ENCODE results near the gene NEDD4L.

The NEDD4L gene

DNA sequence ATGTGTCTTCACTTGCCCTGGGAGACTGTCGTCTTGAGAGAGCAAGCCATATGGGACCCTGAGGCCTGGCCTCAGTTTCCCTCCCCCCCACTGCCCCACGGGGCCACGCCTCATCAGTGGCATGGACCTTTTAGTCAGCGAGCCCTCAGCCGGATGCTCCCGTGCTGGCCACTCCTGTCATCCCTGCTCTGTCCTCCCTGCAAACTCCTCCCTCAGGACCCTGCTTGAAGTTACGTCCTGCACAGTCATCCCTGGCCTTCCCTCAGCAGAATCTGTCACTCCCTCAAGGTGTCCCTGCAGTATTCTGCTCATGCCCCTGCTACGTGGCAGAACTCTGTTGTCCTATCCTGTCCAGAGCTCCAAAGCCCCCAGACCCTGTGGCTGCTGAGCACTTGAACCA is 265.1 kb downstream of the NEDD4L start:
- in situ Hi-C loops (cut with MboI; ENCODE audit: low sequenced_read_pairs), result no loop called here

DNA sequence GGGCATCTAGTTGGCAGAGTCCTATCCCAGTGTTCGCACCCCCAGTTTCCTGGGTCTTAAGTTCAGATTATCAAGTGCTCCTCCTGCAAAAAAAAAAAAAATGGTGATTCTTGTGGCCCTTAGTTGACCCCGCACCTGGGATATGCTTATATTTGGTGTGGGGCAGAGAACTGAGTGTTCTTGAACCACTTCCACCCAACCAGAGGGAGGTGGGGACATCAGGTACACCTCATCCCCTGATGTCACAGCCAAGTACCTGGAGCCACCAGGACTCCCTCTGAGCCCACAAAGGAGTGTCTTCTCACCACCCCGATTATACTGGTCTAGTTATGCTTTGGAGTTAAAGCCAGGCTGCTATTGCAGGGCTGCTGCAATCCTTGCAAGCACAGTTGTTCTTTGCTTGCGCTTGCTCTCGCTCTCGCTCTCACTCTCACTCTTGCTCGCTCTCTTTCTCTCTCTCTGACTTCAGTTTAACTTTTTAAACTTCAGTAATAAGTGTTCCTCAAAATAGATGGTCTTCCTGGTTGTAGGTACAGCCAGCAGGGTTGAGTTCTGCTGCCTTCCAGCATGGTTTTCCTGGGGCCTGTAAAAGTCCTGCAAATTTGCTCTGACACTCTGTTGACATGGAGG is 265.7 kb downstream of the NEDD4L start:
- in situ Hi-C loops (cut with MboI; ENCODE audit: low sequenced_read_pairs), result no loop called here

DNA sequence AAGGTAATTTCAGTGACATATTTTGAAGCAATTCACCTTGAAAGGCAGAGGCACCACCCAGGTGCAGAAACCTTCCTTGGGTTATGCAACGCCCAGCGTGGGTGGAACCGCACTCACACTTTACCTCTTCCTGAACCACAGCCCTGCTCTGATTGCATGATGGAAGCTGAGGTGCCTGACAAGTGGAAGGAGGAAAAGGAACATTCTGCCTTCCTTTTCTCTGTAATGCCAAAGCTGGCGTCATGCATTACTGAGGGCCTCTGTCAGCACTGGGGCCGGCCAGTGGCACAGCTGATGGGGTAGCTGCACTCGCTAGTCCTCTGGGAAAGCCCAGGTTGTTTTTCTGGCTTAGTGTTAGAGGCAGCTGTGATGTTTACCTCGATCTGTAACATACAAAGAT is 266.5 kb downstream of the NEDD4L start:
- in situ Hi-C loops (cut with MboI; ENCODE audit: low sequenced_read_pairs), result no loop called here

DNA sequence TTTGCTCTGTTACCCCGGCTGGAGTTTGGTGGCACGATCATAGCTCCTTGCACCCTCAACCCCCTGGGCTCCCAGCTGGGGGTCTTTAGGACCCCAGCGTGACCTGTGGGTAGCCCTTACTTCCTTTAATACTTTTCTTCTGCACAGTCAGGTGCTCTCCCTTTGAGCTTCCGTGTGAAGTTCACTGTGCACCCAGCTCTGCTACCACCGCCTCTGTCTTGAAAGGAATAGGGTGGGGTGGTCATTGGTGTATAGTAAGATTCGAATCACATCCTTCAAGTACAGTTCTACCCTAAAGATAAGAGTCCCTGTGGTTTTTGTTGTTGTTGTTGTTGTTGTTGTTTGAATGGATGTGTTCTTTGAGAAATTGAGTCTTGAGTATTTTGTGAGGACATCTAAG is 267.4 kb downstream of the NEDD4L start:
- in situ Hi-C loops (cut with MboI; ENCODE audit: low sequenced_read_pairs), result no loop called here

DNA sequence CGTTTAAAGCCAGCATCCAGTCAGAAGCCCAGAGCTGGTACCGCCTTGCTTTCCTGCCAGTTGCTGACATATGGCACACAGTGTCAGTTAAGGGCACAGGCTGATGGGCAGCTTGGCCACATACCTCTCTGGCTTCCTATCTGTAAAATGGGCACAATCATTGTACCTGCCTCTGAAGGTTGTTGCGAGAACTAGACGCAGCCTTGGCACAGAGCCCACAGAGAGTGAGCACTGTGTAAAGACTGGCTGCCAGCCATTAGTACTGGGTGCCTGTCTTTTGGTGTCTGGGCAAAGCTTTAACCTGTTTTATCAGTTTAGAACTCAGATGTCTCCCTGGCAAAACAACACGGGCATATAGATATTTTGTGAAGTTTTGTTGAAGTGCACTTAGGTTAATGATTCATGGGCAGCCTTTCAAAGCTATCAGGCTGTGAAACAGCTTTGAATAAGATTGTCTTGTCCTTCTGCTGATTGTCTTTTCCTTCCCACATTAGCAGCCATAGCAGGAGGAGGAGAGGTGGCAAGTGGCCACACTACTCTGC is 269.5 kb downstream of the NEDD4L start:
- in situ Hi-C loops (cut with MboI; ENCODE audit: low sequenced_read_pairs), result no loop called here

DNA sequence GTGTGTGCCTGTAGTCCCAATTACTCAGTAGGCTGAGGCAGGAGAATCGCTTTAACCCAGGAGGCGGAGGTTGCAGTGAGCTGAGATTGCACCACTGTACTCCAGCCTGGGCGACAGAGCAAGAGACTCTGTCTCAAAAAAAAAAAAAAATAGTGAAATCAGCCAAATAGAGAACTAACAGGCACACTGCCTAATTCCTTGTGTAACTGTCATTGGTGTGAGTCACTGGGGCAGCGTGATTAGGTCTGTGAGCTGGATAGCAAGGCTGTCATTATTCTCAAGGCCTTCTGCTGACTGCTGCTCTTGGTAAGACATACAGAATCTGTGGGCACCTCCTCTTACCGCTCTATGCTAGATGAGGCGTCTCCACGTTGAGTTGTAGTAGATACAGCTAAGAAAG is 270.3 kb downstream of the NEDD4L start:
- in situ Hi-C loops (cut with MboI; ENCODE audit: low sequenced_read_pairs), result no loop called here

DNA sequence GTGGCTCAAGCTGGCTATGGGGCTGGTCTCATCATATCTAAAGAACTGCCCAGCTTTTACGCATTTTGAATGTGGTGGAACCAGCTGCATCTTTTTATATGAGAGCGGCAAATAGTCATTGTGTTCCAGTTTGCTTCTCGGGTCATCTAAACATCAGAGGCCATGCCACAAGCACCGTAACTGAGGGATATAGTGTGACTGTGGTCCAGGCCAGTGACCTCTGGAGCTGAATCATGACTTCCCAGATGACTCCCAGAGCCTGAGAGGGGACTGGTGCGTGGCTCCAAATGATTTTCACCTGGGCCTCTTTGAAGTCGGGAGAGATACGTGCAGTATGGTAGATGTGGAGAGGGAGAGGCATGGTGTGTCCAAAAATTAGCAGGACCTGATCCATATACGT is 271.0 kb downstream of the NEDD4L start:
- in situ Hi-C loops (cut with MboI; ENCODE audit: low sequenced_read_pairs), result no loop called here

DNA sequence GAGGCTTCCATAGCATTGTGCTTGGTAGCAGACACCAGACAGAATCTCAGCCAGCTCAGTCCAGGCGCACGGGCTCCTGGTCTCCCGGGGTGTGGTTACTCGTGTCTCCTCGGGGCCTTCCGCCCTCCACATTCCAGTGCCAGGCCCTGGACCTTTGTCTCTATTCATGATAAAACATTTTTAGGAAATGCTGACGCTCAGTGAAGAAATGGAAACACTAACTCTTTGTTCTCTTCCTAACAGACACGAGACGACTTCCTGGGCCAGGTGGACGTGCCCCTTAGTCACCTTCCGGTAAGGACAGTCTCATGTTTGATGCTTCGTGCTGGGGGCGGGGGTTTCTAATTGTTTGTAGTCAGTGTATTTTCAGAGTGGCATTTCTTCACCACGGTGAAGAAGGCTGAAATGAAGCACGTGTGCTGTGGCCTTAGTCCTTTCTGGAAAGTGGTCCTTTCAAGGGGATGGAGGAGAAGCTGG is 271.8 kb downstream of the NEDD4L start:
- in situ Hi-C loops (cut with MboI; ENCODE audit: low sequenced_read_pairs), result no loop called here

DNA sequence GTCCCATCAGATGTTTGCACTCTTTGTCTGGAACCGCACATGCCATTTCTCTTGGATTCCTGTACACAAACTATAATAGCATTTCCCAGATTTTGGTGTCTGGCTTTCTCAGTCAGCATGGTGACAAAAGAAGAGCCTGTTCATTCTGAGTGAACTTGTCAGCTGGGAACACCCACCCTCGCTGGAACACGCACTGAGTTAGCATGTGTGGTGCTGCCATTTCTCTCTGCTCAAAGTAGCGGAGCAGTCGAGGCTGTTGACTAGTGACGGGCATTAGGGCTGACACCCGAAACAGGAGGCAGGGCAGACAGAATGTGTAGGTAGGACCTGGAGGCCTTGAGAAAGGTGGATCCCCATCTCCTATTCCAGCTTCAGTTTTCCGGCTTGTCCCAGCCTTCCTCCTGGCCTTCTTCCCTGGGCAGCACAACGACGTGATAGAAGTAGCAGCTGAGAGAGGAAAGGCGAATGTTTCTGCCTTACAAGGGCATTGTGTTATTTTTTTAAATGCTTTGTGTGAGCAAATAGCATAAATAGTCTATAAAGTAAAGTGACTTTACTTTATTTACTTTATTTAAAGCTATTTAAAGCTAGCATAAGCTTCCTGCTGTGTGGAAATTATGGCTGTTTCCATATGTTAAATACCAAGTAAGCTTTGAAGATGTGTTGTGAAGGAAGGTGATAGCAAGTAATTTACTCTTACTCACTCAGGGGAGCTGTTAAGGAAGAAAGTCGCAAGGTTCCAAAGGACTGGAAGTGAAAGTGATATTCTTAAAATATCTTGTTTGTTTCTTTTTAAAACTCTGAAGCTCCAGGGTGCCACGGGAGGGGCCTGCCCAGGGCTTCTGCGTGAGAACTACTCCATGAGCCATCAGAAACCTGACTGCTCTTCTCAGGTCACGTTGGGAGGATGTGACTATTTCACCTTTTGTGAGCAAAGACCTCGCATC is 272.6 kb downstream of the NEDD4L start:
- in situ Hi-C loops (cut with MboI; ENCODE audit: low sequenced_read_pairs), result no loop called here

DNA sequence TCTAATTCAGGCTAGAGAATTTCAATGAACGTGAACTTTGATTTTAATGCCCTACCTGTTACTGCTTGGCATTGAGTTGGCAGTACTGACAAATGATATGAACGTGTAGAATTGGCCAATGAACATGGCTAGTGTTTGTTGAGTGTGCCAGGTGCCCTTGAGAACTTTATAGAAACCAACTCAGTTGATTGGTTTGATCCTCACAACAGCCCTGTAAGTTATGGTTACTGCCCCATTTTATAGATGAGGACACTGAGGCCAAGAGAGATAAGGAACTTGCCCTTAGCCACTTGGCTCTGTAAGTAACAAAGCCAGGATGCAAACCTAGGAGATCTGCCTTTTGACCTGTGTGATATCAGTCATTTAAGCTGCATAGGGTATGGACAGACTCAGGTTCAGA is 275.7 kb downstream of the NEDD4L start:
- in situ Hi-C loops (cut with MboI; ENCODE audit: low sequenced_read_pairs), result no loop called here

DNA sequence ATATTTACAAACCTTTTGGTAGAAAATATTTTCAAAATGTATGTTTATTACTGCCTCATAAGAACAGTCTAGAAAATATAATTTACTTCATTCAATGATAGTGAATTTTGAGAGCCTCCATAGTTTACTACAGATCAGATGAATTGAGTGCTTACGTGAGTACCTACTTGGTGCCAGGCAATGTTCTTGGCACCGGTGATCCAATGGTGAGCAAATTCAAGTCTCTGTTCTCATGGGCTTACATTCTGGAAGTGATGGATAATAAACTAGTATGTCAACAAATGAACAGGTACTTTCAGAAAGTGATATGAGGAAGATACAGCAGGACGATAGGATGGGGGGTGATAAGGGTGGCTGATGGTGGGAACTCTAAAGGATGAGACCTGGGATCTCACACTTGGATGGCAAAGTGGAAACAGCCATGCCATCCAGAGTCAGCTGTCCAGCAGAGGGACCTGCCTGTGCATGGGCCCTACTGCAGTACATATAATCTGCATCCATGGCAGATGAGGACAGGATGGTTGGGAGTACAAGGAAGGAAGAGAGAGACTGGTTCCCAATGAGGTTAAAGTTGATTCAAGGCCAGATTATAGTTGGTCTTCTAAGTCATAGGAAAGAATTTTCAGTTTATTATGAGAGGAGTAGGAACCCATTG is 277.0 kb downstream of the NEDD4L start:
- in situ Hi-C loops (cut with MboI; ENCODE audit: low sequenced_read_pairs), result no loop called here

DNA sequence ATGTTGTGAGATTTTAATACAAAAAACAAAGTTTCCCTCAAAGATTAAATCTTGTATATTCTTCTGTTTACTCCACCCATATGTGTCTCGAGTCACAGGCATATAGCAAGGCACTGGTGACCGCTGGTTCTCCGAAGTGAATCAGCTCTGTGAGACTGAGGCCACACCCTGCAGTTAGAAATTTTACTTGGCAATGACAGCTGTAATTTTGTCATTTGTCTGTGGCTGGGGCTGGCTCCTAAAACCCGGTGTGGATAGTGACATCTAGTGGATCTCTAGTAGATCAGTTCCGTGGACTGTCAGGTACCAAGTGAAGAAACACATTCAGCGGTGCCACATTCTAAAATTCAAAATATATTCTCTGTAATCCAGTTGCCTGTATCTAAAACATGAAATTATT is 278.0 kb downstream of the NEDD4L start:
- in situ Hi-C loops (cut with MboI; ENCODE audit: low sequenced_read_pairs), result no loop called here

DNA sequence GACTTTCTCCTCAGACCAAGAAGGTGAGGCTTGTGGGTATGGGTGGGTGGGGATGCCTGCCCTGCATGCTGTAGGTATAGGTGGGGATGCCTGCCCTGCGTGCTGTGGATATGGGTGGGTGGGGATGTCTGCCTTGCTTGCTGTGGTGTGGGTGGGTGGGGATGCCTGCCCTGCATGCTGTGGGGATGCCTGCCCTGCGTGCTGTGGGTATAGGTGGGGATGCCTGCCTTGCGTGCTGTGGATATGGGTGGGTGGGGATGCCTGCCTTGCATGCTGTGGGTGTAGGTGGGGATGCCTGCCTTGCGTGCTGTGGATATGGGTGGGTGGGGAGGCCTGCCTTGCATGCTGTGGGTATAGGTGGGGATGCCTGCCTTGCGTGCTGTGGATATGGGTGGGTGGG is 278.4 kb downstream of the NEDD4L start:
- in situ Hi-C loops (cut with MboI; ENCODE audit: low sequenced_read_pairs), result no loop called here

DNA sequence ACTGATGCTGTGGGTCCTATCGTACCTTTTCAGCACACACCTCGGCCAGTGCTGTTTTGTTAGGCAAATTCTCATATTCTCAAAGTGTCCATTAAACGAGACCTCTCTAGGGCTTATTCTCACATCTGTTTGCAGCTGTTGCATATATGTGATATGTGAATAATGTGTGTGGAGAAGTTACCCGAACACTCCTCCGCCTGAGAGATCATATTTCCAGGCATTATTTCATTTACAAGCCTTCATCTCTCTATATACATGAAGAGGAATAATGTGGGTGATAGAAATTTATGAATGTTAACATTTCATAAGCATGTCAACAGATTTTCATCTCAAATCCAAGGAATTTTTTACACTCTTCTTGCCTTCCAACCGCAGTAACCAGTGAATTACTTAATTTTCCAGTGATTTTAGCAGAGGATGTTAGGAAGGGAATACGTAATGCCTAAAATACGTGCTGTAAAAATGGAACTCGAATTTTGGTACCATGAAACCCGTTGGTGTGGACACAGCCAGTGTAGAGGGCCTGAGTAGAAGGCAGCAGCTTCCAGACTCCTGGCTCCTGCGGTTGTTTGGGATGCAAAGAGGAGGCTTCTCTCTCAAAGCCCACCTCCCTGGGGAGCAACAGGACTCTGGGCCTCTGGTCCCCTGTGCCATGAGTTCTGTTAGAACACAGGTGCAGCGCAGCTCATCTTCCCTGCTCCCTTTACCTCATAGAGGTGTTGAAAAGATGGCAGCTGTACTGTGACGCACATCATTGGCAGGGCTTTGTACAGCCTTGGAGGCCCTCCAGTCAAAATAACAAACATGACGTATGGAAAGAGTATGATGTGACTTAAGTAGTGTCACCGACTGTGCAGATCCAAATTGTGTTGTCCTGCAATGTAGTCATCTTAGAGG is 280.1 kb downstream of the NEDD4L start:
- in situ Hi-C loops (cut with MboI; ENCODE audit: low sequenced_read_pairs), result no loop called here

DNA sequence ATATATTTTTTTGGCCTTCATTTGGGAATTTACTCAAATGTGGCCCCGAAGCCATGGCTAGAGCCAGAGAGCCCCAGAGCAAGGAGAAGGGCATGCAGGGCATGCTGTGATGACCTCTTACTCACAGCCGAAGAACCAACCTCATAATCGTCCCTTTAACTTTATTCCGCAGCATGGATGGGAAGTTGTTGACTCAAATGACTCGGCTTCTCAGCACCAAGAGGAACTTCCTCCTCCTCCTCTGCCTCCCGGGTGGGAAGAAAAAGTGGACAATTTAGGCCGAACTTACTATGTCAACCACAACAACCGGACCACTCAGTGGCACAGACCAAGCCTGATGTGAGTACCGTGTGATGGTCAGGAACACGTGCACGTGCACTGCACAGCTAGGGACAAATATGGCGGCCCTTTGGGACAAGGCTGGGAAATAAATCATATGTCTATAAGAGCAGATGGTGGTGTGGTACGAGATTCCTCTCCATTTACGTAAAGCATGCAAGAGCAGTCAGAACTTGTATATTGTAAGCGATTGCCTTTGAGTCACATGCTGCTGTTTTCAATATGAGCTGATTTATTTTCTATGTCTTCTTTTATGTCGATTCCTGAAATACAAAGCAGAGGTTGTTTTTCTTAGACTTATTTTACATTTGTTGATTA is 280.9 kb downstream of the NEDD4L start:
- in situ Hi-C loops (cut with MboI; ENCODE audit: low sequenced_read_pairs), result no loop called here

DNA sequence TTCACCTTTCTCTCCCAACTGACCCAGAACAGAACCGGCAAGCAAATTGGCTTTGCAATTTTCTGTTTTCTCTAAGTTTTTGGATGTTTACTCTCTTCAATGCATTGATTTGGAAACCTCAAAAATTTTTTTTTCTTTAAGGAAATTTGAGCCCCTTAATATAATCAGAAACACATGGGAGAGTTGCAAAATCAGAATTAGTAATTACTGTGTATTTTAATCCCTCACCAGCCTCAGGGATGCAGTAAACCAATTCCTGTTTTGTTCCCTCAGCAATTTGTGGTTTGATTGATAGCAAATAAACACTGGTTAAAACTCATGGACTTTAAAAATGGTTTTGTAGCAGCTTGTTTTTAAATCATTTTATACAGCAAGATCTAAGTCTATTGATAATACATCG is 281.5 kb downstream of the NEDD4L start:
- in situ Hi-C loops (cut with MboI; ENCODE audit: low sequenced_read_pairs), result no loop called here

DNA sequence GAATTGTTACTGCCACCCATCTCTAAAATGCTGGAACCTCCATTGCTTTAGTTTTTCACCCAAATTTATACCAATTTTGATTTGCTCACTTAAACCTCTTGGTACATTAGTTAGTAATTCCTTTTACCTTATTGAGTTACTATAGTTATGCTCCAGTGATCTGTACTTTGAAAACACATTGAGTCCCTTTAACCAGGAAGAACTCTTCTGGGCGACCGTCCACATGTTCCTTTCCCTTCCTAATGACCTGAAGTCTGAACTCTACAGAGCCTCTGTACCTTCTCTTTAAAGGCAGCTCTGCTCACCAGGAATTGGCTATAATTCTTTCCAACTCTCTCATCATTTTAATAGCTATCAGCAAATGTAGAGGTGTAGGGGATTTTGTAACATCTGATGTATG is 290.0 kb downstream of the NEDD4L start:
- in situ Hi-C loops (cut with MboI; ENCODE audit: low sequenced_read_pairs), result no loop called here

DNA sequence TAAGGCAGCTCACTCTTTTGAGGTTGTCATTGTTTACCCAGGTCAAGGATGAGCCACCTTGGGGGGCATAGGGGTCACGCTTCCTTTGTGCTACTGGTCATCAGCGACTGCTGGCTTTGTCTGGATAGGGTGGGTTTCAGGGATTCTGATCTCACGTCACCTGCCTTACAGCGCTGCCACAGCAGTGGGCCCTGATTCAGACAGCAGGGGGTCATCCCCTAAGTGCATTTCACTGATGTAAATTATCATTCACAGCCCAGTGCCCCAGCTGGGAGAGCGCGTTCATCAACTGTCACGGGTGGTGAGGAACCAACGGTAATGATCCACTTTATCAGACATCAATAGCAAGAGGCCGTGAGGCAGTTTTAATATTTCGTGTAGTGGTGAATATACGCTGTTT is 291.2 kb downstream of the NEDD4L start:
- in situ Hi-C loops (cut with MboI; ENCODE audit: low sequenced_read_pairs), result no loop called here

DNA sequence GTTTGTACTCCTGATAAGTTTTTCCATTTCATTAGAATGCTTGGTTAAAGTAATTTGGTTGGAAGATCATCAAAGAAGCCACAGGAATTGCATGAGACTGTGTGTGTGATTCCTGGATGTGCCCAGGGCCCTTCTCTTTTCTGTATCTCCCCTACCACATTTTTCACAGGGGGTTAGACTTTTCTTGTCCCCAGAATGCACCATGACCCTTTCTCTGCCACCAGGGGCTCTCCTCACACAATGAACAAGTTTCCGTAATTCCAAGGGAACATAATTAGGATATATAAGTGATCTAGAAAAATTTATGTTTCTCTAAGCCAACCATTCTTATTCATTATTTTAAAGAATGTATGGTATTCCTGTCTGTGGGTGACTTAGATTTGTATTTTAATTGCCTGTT is 291.8 kb downstream of the NEDD4L start:
- in situ Hi-C loops (cut with MboI; ENCODE audit: low sequenced_read_pairs), result no loop called here

DNA sequence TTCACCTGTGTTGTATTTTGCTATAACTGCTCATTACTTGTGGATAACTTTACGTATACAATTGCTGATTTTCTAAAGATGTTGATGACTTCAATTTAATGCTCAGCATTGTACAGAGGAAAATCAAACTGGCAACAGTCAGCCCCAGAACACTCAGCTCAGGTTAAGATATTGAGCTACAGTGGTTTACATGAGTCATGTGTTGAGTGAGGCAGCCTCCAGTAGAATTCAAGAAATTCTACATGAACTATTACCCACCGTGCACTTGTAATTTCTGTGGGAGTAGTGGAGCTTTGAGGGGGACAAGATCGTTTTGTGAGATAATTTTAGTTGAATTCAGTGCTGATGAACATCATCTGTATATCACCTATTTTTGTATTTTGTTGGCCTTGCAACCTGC is 292.6 kb downstream of the NEDD4L start:
- in situ Hi-C loops (cut with MboI; ENCODE audit: low sequenced_read_pairs), result no loop called here

Data from HL-60/S4 (cell line).